Measurements from ENCODE around the gene CNPY3.

GRCh38 chr6:42889815-42890214 is 39.5 kb upstream of the CNPY3 start:
- TF ChIP-seq ZNF558 (tag by site-specific recombination; IDR thresholded peaks at IDR 0.05) (no peak), OSR2 (tag by site-specific recombination; IDR thresholded peaks at IDR 0.05) (no peak), KLF1 (tag by site-specific recombination; IDR thresholded peaks at IDR 0.05) (no peak)
